Stimulated activated CD4-positive, alpha-beta T cell treated with anti-CD3 and anti-CD28 coated beads, Interleukin-4, amount 100 ng/mL, for 4 hours (primary cell): ENCODE measurements around the gene ARHGEF3.
A peak's percentile ranks its signal among the peaks of the same experiment; 100 is the strongest.
"Not testable (repeated sequence)": the region's sequence is repeated elsewhere in the genome, so short reads cannot be mapped to it uniquely, and the experiment has no call there.

Experiments used
- DNase-seq, 2 experiments: peaks; one replicate each; pipeline ENCODE4 v3.0.0-alpha.2; 2020

ARHGEF3 gene

DNA sequence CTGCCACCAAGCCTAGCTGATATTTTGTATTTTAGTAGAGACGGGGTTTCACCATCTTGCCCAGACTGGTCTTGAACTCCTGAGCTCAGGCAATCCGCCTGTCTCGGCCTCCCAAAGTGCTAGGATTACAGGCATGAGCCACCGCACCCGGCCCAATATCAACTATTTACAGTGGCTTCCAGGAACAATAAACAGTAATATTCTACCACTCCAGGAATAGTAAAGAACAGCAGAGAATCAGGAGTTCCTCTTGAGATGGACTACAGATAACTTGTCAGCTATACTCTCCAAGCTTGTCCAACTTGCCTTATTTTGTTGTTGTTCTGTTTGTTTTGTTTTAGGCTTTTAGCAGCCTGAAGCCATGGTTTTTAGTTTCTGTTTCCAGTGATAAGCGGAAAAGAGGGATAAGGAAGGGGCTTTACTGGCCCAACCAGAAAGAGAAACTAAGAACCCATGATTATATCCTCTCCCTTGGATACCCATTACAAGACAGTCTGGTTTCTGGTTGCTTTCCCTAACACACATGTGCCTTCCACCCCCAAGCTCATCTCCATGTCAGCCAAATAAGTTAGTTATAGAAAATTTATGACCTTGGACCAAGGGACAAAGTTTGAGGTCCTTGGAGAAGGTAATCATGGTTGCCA, 36.7 kb downstream of the ARHGEF3 start:
- no peak for DNase-seq

DNA sequence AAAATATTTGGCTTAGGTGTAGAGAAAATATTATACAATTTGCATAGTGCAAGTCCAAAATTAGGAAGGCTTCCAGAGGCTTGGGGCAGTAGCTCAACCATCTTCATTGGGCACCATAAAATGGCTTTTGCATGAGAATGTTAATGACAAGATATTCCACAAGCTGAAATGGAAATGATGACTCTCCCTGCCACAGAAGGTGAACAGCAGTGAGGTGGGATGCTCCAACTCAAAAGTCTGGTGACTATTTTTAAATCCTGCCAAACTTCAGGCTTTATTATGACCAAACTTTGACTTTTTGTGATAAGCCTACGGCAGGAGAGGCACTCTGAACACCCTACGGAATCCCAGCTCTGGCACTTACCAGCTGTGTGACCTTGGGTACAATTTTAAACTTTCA, 37.6 kb downstream of the ARHGEF3 start:
- DNase-seq = no peak

DNA sequence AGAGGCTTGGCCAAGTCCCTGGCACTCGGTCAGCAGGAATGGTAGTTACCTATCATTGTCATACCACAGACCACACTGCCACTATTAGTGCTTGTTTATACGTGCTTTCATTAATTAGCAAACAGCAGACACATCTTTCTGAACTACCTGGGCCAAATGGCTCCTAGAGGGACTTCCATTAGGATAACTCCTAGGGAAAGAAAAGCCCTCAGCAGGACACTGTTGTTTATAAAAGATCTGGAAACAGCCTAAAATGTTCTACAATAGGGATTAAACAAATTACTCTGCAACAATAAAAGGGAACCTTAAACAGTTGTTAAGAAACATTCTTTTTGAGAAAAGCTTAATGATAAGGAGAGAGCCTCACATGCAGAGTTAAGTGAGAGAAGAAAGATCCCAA, 38.5 kb downstream of the ARHGEF3 start:
- DNase-seq = no peak

DNA sequence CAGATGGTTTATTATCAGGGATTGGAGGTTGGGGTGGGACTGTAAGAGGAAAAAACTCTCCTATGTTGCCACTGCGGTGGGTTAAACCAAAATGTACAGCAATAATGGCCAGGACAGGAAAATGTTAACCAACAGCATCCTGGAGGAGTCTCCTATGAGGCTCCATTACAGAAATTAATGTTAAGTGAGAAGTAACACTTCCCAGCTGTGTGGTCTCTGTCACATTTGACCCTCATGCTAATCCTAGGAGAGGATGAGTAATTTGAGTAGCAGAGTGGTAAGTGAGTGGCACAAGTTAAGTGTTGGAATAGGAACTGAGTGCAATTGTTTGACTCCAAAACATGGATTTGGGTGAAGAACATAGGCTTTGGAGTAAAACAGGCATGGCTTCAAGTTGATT, 39.0 kb downstream of the ARHGEF3 start:
- no peak for DNase-seq

DNA sequence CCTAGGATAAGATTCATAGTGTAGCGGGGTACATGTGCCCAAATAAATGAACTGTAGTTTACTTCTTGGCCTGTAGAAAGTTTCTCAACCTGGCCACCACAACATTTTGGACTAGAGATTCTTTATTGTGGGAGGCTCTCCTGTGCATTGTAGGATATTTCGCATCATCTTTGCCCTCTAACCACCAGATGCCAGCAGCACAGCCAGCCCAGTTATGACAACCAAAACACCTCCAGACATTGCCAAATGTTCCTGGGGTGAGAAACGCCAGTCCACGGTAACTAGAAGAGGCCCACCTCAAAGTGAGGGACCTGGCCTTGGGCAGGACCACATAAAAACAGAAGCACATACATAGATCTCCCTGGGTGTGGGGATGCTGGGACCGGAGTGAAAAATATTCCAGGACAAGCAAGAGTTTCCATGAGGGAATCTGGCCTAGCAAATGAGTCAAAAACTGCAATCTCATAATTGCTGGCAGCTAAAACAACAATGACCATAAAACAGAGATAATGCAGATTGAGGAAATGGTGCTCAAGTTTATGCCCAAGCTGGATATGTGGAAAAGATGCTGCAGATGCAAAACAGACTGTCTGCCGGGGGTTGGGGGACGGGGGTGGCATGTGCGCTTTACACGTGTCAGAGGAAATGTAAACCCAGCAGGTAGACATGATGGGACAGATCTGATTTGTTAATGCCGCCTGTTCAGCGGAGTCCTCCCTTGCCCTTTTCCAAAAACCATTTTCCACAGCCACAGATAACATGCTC, 39.7 kb downstream of the ARHGEF3 start:
- no peak for DNase-seq

DNA sequence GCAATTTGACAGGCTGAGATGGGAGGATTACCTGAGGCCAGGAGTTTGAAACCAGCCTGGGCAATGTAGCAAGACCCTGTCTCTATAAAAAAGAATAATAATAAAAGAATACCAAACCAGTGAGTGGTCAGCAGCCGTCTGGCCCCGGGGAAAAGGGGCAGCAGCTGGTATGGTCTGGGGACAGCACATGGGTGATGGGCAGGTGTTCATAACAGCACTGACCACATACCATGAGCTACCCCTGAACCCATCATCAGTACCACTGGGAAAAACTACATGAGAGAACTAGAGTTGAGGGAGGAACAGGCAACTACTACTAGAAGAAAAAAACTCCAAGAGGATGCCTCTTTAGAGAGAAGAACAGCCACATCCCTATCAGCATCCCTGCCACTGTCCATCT, 40.7 kb downstream of the ARHGEF3 start:
- DNase-seq = no peak

DNA sequence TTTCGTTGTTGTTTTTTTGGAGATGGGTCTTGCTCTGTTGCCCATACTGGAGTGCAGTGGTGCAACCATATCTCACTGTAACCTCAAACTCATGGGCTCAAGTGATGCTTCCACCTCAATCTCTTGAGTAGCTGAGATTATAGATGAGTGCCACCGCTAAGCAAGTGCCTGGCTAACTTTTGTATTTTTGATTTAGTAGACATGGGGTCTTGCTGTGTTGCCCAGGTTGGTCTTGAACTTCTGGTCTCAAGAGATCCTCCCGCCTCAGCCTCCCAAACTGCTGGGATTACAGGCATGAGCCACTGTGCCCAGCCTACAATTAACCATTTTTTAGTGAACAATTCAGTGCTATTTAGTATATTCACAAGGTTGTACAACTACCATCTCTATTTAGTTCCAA, 42.2 kb downstream of the ARHGEF3 start:
- DNase-seq = no peak

GRCh38 chr3:56758539-56758981, 43.2 kb downstream of the ARHGEF3 start:
- DNase-seq = peak in 1 of 2 experiments; percentile 57

- DNase-seq = not testable (repeated sequence)
Measured at GRCh38 chr3:56758042-56758441, 43.7 kb downstream of the ARHGEF3 start.

DNA sequence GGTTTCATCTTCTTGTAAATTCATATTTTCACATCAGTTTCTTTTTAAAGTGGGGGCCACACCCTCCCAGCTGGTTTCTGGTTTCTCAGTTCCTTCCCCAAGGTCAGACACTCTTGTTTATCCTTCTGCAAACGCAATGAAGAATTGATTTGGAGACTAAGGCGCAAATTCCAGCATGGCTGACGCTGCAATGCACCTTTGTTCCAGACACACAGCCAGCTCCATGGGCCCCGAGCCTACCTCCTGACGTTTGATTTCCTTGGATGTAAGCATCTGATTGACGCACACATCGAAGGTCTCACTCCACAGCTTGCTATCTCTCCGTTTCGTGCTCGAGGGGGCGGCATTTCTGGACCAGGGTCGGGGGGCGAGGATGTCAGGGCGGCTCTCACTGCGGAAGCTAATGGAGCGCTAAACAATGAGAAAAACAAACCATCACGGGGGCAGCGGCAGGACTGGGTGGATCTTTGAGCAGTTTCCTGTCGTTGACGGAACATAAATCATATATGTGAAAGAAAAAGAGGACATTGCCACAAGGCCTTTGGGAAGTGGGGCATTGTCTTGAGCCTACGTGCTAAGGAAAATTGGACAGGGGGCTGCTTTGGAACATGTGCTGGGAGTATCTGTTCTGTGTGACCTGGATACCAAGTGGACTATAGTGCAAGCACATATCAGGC, 46.9 kb downstream of the ARHGEF3 start:
- peak; percentile 2 to 26 for DNase-seq

GRCh38 chr3:56753206-56753820, 48.4 kb downstream of the ARHGEF3 start:
- DNase-seq = peak in 1 of 2 experiments; percentile 34

DNA sequence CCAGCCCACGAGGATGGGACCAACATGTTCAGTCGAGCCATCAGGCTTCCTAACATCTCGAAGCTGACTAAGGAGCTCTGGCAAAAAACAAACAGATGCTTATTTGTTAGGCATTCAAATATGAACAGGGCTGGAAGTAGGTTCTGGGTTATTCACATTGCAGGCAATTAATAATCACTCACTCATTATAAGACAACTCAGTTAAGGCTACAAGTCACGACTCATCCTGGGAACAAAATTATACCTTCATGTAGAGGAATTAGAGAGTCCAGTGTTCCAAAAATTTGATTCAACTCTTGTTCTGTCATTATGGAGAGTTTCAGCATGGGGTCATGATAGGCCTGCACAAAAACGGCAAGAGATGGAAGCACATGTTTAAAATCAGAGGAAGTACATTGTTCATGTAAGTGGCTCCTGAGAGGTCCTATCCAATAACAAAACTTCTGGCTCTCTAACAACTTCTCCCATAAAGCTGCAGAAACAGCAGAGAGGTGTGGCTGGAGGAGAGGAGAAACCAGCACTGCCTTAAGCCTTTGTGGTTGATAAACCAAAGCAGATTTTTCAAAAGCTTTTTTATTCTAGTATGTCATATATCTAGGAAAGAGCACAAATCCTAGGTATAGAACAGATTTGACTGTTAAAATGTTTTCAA, 50.6 kb downstream of the ARHGEF3 start:
- no peak for DNase-seq

- no peak for DNase-seq
Measured at GRCh38 chr3:56748663-56749231, 53.0 kb downstream of the ARHGEF3 start.

DNA sequence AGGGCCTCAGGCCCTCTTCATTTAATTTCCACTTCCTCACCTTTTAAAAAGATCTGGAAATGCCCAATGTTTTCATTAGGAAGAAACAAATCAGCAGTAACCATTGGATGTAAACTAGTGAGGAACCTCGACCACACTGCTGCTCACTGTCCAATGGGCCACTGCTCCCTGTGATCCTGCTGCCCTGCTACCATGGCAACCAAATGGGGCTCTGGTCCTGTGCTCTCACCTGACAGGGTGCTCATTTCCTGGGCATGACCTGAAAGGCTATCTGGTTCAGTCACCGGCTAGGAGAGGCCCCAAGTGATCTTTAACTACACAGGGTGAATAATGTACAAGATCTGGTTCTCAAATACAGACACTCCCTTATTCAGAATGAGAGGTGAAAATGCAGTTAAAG, 54.6 kb downstream of the ARHGEF3 start:
- no peak for DNase-seq

DNA sequence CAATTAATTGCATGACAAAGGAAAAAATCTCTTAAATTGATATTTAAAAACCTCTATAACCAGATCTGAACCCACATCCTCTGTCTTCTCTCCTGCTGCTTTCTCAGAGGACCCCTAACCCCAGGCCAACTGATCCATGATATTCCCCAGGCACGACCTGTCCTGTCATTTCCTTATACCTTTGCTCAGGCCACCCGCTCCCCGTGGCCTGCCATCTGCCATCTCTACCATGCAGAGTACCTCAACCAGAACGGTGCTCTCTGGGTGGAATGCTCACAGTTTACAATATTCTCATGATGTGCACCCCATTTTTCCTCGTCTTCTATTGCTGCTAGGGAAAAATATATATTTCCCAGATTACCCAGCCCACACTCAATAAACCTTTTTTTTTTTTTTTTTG, 57.7 kb downstream of the ARHGEF3 start:
- DNase-seq = no peak

DNA sequence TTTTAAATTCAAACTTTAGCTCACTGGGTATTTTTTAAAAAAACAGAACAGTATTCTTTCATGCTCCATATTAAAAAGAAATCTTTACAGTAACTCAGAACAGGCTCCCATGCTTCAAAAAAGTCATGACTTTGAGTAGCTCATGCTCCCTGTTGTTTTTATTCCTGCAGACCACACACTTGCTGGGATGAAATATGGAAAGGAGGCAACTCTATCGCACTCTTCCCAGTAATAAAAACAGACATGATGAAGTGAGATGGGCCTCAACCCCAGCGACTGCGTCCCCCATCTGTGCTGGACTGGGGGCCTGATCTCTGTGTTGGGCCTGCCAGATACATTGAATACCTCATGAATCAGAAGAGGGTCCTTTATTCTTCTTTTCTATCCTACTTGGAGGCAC, 58.9 kb downstream of the ARHGEF3 start:
- no peak for DNase-seq

- no peak for DNase-seq
Measured at GRCh38 chr3:56739036-56739435, 62.7 kb downstream of the ARHGEF3 start.

DNA sequence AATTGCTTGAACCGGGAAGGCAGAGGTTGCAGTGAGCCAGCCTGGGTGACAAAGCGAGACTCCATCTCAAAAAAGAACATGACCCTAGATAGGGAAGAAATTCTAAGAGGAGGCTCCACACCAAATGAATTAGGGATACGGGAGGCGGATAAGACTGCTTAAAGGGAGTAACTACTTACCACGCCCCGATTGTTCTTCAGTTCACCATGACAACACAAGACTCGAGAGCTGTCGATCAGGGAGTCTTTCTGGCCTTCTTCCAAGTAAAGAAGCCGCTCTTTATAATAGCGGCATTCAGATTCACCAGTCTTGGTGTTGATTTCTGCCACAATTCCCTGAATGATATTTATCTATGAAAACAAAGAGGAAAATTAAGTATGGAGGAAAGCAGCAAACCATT, 64.7 kb downstream of the ARHGEF3 start:
- no peak for DNase-seq

GRCh38 chr3:56732109-56732508, 69.6 kb downstream of the ARHGEF3 start:
- DNase-seq = no peak

GRCh38 chr3:56725175-56725574, 76.6 kb downstream of the ARHGEF3 start:
- DNase-seq = peak; percentile 19 to 43

DNA sequence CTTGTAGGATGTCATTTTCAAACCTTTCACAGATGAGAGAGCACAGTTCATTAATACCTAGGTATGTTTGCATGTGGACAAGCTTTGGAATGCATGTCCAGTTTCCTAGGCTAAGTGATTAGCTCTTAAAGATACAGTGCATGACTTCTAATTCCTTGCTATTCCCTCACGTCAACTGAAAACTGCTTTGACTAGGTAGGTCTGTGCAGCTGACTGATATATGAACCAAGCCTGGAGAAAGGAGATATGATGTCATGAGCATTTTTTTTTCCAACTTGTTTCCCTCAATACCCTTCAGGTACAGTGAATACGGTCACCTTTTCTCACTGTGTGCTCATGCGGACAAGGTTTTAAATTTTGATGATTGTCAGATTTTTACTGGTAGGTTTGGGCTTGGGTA, 77.1 kb downstream of the ARHGEF3 start:
- no peak for DNase-seq

- DNase-seq = no peak
Measured at GRCh38 chr3:56720849-56721248, 80.9 kb downstream of the ARHGEF3 start.

GRCh38 chr3:56718809-56719208, 82.9 kb downstream of the ARHGEF3 start:
- DNase-seq = not testable (repeated sequence)
